Right lobe of liver (tissue), 6 donors: Measurements from ENCODE around the gene CAPN5. TPM values are rescaled to one million over a fixed set of nuclear protein-coding genes. Genes with fewer than 3 reads are reported as not detected.

Experiments used
- ATAC-seq, 4 donors: fragments of 200-7000 bp; cut with Tn5 transposase; one replicate each; pipeline ENCODE4 v1.9.1; 2020; ENCODE audit warnings: mild to moderate bottlenecking in 4 of 4, moderate library complexity in 4 of 4
- DNase-seq, 3 donors: peaks; one replicate each; pipeline ENCODE4 v3.0.0-alpha.2; 2020
- H3K27ac ChIP-seq, 3 donors: fragments of 200-600 bp; one replicate each; pipeline ENCODE4 v1.8.0; 2022
- H3K27me3 ChIP-seq, 2 donors: fragments of 200-600 bp; one replicate each; pipeline ENCODE4 v1.8.0; 2022
- H3K36me3 ChIP-seq, 4 donors: fragments of 200-600 bp; sonication (generic) in 1 of 4; one replicate each; pipeline versions ENCODE4 v1.5.1 to v1.8.0; 2017 to 2022; ENCODE audit warnings: control low read depth in 1 of 4
- H3K4me1 ChIP-seq, 4 donors: fragments of 200-600 bp; sonication (generic) in 1 of 4; one replicate each; pipeline versions ENCODE4 v1.5.1 to v1.8.0; 2017 to 2022; ENCODE audit warnings: control low read depth in 1 of 4
- H3K4me3 ChIP-seq, 3 donors: fragments of 200-600 bp; one replicate each; pipeline ENCODE4 v1.8.0; 2022
- H3K9me3 ChIP-seq, 4 donors: fragments of 200-600 bp; sonication (generic) in 1 of 4; one replicate each; pipeline versions ENCODE4 v1.5.1 to v1.8.0; 2017 to 2022; ENCODE audit warnings: control low read depth in 1 of 4
- CTCF ChIP-seq, 4 donors: fragments of 200-600 bp in 3 of 4; fragments of 450-650 bp in 1 of 4; IDR thresholded peaks; one replicate each; pipeline versions ENCODE4 v1.5.1 to v1.8.0; 2016 to 2022; ENCODE audit warnings: antibody characterized with exemption in 4 of 4, mild to moderate bottlenecking in 2 of 4
- POLR2A ChIP-seq: fragments of 450-650 bp; IDR thresholded peaks from one replicate; pipeline ENCODE4 v1.6.1; 2017; ENCODE audit warnings: antibody characterized with exemption, mild to moderate bottlenecking
- WGBS: methylation state at CpG from one replicate; pipeline ENCODE4 v1.1.6; 2018; ENCODE audit warnings: low coverage, low lambda C conversion rate; ENCODE audit not compliant: insufficient coverage; ENCODE audit errors: missing lambda C conversion rate; 5-methylcytosine and 5-hydroxymethylcytosine counted together
- intact Hi-C, 2 donors: fragments of 100-400 bp; cut with DNase I; formaldehyde crosslinking; loops; one replicate each; pipeline versions ENCODE4 v1.11.2 to v1.14.1; 2022
- total RNA-seq, 6 experiments: library from RNA; depleted of rRNA in 2 of 6; stranded (reverse); fragments of >200 nt in 2 of 6; fragmentation: NEBNext Ultra II Directional in 3 of 6; extraction: Animal tissue kit (Norgen Biotek cat#: 25700) in 3 of 6; gene quantifications; one replicate each; pipeline versions ENCODE4 v1.1.0 to v1.2.4, GENCODE V29; 2016 to 2023
- donor health status: DM: no; HTN: yes; CAD: no.
- donor health status: DM: no; HTN: no; CAD: no.
- donor health status: DM: no; HTN: no; CAD: no.
- donor health status: DM: no; HTN: yes; CAD: no.
- donor health status: DM: no; HTN: yes; CAD: no.

CAPN5 gene
- total RNA-seq, 6 experiments from 2014 or later, result 23.1 to 66.7 (median 43.3) TPM

GRCh38 chr11:77054084-77054483 is 12.7 kb upstream of the CAPN5 start:
- no peaks in the 10 kb centered on the region for H3K36me3 ChIP-seq
- no peak overlapping the region for H3K27ac ChIP-seq
- H3K27me3 ChIP-seq, result no peaks in the 10 kb centered on the region
- no peak for ATAC-seq
- no peaks in the 10 kb centered on the region for H3K9me3 ChIP-seq
- H3K4me1 ChIP-seq, result peaks cover 0 to 16% (median 0%) of the 10 kb centered on the region in 4 donors
- WGBS, result 100% methylated on average over 1 of the region's 1 CpG
- DNase-seq, result no peak
- H3K4me3 ChIP-seq, result no peak overlapping the region
- intact Hi-C loops, result loop anchor here in 1 of 2 donors (5.0 kb wide), 1 partner anchor 38 kb away; no protein-coding TSS in a partner anchor
- no peak for TF ChIP-seq CTCF (IDR thresholded peaks at IDR 0.05)
- TF ChIP-seq POLR2A, result no peak

GRCh38 chr11:77055101-77055561 is 11.6 kb upstream of the CAPN5 start:
- DNase-seq (no peak), ATAC-seq (peak; percentile 18 to 66 (median 24))
- Histone ChIP-seq H3K4me1 (peaks cover 0 to 20% (median 2%) of the 10 kb centered on the region in 4 donors), H3K27me3 (no peaks in the 10 kb centered on the region), H3K4me3 (no peak overlapping the region), H3K36me3 (no peaks in the 10 kb centered on the region), H3K27ac (no peak overlapping the region), H3K9me3 (no peaks in the 10 kb centered on the region)
- 42% methylated on average over 2 of the region's 2 CpGs for WGBS
- intact Hi-C loops, result no loop called here
- no peak for TF ChIP-seq CTCF (IDR thresholded peaks at IDR 0.05)
- TF ChIP-seq POLR2A, result no peak

GRCh38 chr11:77055913-77056312 is 10.9 kb upstream of the CAPN5 start:
- ATAC-seq (no peak), DNase-seq (no peak)
- TF ChIP-seq POLR2A (no peak), CTCF (IDR thresholded peaks at IDR 0.05) (no peak)
- Histone ChIP-seq H3K4me1 (peaks cover 0 to 28% (median 6%) of the 10 kb centered on the region in 4 donors), H3K9me3 (no peaks in the 10 kb centered on the region), H3K4me3 (no peak overlapping the region), H3K27me3 (no peaks in the 10 kb centered on the region), H3K27ac (no peak overlapping the region), H3K36me3 (no peaks in the 10 kb centered on the region)
- intact Hi-C loops, result no loop called here
- 100% methylated on average over 4 of the region's 5 CpGs for WGBS

- Histone ChIP-seq H3K4me1 (peaks cover 0 to 28% (median 8%) of the 10 kb centered on the region in 4 donors), H3K9me3 (no peaks in the 10 kb centered on the region), H3K27ac (no peak overlapping the region), H3K36me3 (no peaks in the 10 kb centered on the region), H3K27me3 (no peaks in the 10 kb centered on the region), H3K4me3 (no peak overlapping the region)
- ATAC-seq (no peak), DNase-seq (no peak)
- 92% methylated on average over 2 of the region's 3 CpGs for WGBS
- TF ChIP-seq POLR2A (no peak), CTCF (IDR thresholded peaks at IDR 0.05) (no peak)
- intact Hi-C loops, result no loop called here
Measured at GRCh38 chr11:77056814-77057402, 9.9 kb upstream of the CAPN5 start.
